K562 (cell line): Measurements from ENCODE around the gene SIRT5. TPM values are rescaled to one million over a fixed set of nuclear protein-coding genes. Genes with fewer than 3 reads are reported as not detected.

ENCODE experiments used
- EP400 ChIP-seq: fragments of 450-650 bp; IDR thresholded peaks from 2 replicates; pipeline ENCODE4 v1.6.1; 2017; ENCODE audit warnings: antibody characterized with exemption, mild to moderate bottlenecking, moderate library complexity
- PPARD ChIP-seq: fragments of 250-450 bp; sonication (Bioruptor Pico); IDR thresholded peaks from 2 replicates; pipeline ENCODE4 v1.8.0; 2022; ENCODE audit warnings: inconsistent platforms, mild to moderate bottlenecking, moderate library complexity
- RFX5 ChIP-seq: IDR thresholded peaks from 2 replicates; pipeline ENCODE4 v1.6.1; 2011; ENCODE audit warnings: low read depth, mild to moderate bottlenecking, improper control_type of control experiment, low read length
- RUNX1 ChIP-seq: sonication (generic); IDR thresholded peaks from 2 replicates; pipeline ENCODE4 v1.6.1; 2016; ENCODE audit warnings: antibody characterized with exemption, low read depth
- SNRNP70 ChIP-seq: fragments of 200-400 bp; formaldehyde crosslinking; optimal IDR thresholded peaks from 2 replicates; pipeline ENCODE3; 2017; ENCODE audit warnings: low read depth, low read length
- ZKSCAN1 ChIP-seq: fragments of 150-350 bp; IDR thresholded peaks from 2 replicates; pipeline ENCODE4 v1.6.1; 2016; ENCODE audit warnings: low read depth, low read length
- ZNF407 ChIP-seq: fragments of 450-650 bp; IDR thresholded peaks from 2 replicates; pipeline ENCODE4 v1.6.1; 2016; ENCODE audit warnings: low read depth
- polyA plus RNA-seq, 8 experiments: library from polyadenylated mRNA; depleted of rRNA in 4 of 8; stranded (reverse) in 5 of 8; unstranded in 3 of 8; fragments of >200 nt; fragmentation: Nextera tagmentation in 2 of 8; fragmentation: Illumina TruSeq in 1 of 8; extraction: Ambion mirVana in 2 of 8; extraction: Trizol in 1 of 8; gene quantifications; 2 replicates each; pipeline versions ENCODE4 v1.2.1 to v1.2.3, GENCODE V29; 2011 to 2014; ENCODE audit warnings: inconsistent platforms in 1 of 8, missing spikeins in 1 of 8
- total RNA-seq, 7 experiments: library from RNA; depleted of rRNA in 6 of 7; stranded (reverse); fragments of >200 nt in 6 of 7; fragmentation: Illumina TruSeq in 2 of 7; extraction: Trizol in 2 of 7; gene quantifications; 2 replicates each; pipeline versions ENCODE4 v1.2.1 to v1.2.3, GENCODE V29; 2011 to 2021; ENCODE audit warnings: low replicate concordance in 1 of 7

The SIRT5 gene
- total and polyA plus RNA-seq, 9 of the 15 experiments (the other 6 are each of a cell fraction or from before 2014, with no cell fraction given), result 2.1 to 15.7 (median 11.4) TPM

- TF ChIP-seq ZNF407, result no peak
- TF ChIP-seq ZKSCAN1, result no peak
- no peak for TF ChIP-seq EP400
- no peak for TF ChIP-seq RUNX1
- TF ChIP-seq RFX5, result no peak
- TF ChIP-seq SNRNP70, result no peak
- no peak for TF ChIP-seq PPARD (CRISPR knock-in tag)
- TF ChIP-seq, all 486 proteins: peak for 0
Observed at GRCh38 chr6:13568970-13569369, 5.4 kb upstream of the SIRT5 start (continued).
